Thoracic aorta (tissue), 2 donors: ENCODE data around the gene ARMC7. TPM values are rescaled to one million over a fixed set of nuclear protein-coding genes. Genes with fewer than 3 reads are reported as not detected.
"Not testable (repeated sequence)": the region's sequence is repeated elsewhere in the genome, so short reads cannot be mapped to it uniquely, and the experiment has no call there.

Source experiments
- ATAC-seq: fragments of 150-250 bp; one replicate; pipeline ENCODE4 v1.8.0; 2017; ENCODE audit warnings: low read depth; ENCODE audit not compliant: insufficient number of reproducible peaks, low FRiP score
- DNase-seq: peaks from one replicate; pipeline ENCODE4 v3.0.0-alpha.2; 2020; ENCODE audit warnings: low spot score
- H3K27ac ChIP-seq, 2 donors: fragments of 200-600 bp; sonication (generic); 1 replicate in 1 of 2; 2 replicates in 1 of 2; pipeline ENCODE4 v1.5.1; 2016; ENCODE audit warnings: mild to moderate bottlenecking in 2 of 2, moderate library complexity in 2 of 2
- H3K27me3 ChIP-seq: fragments of 200-600 bp; sonication (generic); replicated peaks from 2 replicates; pipeline ENCODE4 v1.6.0; 2016; ENCODE audit warnings: mild to moderate bottlenecking; ENCODE audit not compliant: insufficient read depth
- H3K36me3 ChIP-seq: fragments of 200-600 bp; sonication (generic); one replicate; pipeline ENCODE4 v1.5.1; 2016
- H3K4me1 ChIP-seq, 2 donors: fragments of 200-600 bp; sonication (generic); 1 replicate in 1 of 2; 2 replicates in 1 of 2; pipeline versions ENCODE4 v1.5.1 to v1.6.0; 2016; ENCODE audit warnings: low read depth in 2 of 2, mild to moderate bottlenecking in 1 of 2; ENCODE audit not compliant: control insufficient read depth in 1 of 2
- H3K4me3 ChIP-seq: fragments of 200-600 bp; sonication (generic); 2 replicates; pipeline ENCODE4 v1.5.1; 2016; ENCODE audit warnings: mild to moderate bottlenecking
- H3K9me3 ChIP-seq: fragments of 200-600 bp; sonication (generic); 2 replicates; pipeline ENCODE4 v1.5.1; 2016
- CTCF ChIP-seq: fragments of 200-600 bp; sonication (generic); IDR thresholded peaks from one replicate; pipeline ENCODE4 v1.5.1; 2019; ENCODE audit warnings: antibody characterized with exemption
- total RNA-seq, 2 donors: library from RNA; depleted of rRNA; stranded (reverse); fragments of >200 nt; gene quantifications; one replicate each; pipeline versions ENCODE4 v1.1.0 to v1.2.3, GENCODE V29; 2016

The ARMC7 gene
- total RNA-seq, 2 donors from 2014 or later, result 6.1 to 7.6 TPM

GRCh38 chr17:75124041-75124818, 14.5 kb downstream of the ARMC7 start:
- H3K27ac ChIP-seq, result no peak overlapping the region
- DNase-seq (no peak), ATAC-seq (no peak)
- H3K4me1 ChIP-seq, result no peaks in the 10 kb centered on the region
- H3K9me3 ChIP-seq, result no peaks in the 10 kb centered on the region
- TF ChIP-seq CTCF, result no peak
- no peaks in the 10 kb centered on the region for H3K27me3 ChIP-seq
- H3K36me3 ChIP-seq, result peaks cover 3% of the 10 kb centered on the region
- H3K4me3 ChIP-seq, result no peak overlapping the region

- no peak overlapping the region for H3K27ac ChIP-seq
- no peak for TF ChIP-seq CTCF
- peaks cover 5% of the 10 kb centered on the region for H3K36me3 ChIP-seq
- no peaks in the 10 kb centered on the region for H3K27me3 ChIP-seq
- no peaks in the 10 kb centered on the region for H3K4me1 ChIP-seq
- DNase-seq (no peak), ATAC-seq (no peak)
- no peaks in the 10 kb centered on the region for H3K9me3 ChIP-seq
- H3K4me3 ChIP-seq, result no peak overlapping the region
These were observed 15.0 kb downstream of the ARMC7 start for GRCh38 chr17:75124819-75125162.

GRCh38 chr17:75125984-75126383, 16.2 kb downstream of the ARMC7 start:
- no peaks in the 10 kb centered on the region for H3K9me3 ChIP-seq
- ATAC-seq, result no peak
- no peak overlapping the region for H3K4me3 ChIP-seq
- H3K27me3 ChIP-seq, result no peaks in the 10 kb centered on the region
- DNase-seq, result no peak
- H3K36me3 ChIP-seq, result peaks cover 2% of the 10 kb centered on the region
- peaks cover 0 to 11% of the 10 kb centered on the region in 2 donors for H3K4me1 ChIP-seq
- no peak overlapping the region for H3K27ac ChIP-seq
- no peak for TF ChIP-seq CTCF

GRCh38 chr17:75126954-75127353, 17.2 kb downstream of the ARMC7 start:
- Histone ChIP-seq H3K36me3 (peaks cover 2% of the 10 kb centered on the region), H3K9me3 (no peaks in the 10 kb centered on the region), H3K27ac (no peak overlapping the region), H3K4me3 (no peak overlapping the region), H3K27me3 (no peaks in the 10 kb centered on the region), H3K4me1 (peaks cover 2 to 11% of the 10 kb centered on the region in 2 donors)
- no peak for TF ChIP-seq CTCF
- DNase-seq, result no peak
- ATAC-seq, result no peak

GRCh38 chr17:75127936-75128335, 18.2 kb downstream of the ARMC7 start:
- not testable (repeated sequence) for DNase-seq, H3K9me3 ChIP-seq, ATAC-seq

More at GRCh38 chr17:75127936-75128335, 18.2 kb downstream of the ARMC7 start:
- not testable (repeated sequence) for H3K27ac ChIP-seq, H3K36me3 ChIP-seq, H3K4me3 ChIP-seq, H3K27me3 ChIP-seq
- peaks cover 3 to 11% of the 10 kb centered on the region in 2 donors for H3K4me1 ChIP-seq
